Retinal pigment epithelial cell (primary cell): Measurements from ENCODE around the gene RELL1.

Experiments
- DNase-seq: peaks from one replicate; pipeline ENCODE4 v3.0.0-alpha.2; 2010; ENCODE audit warnings: low read depth
- H3K4me3 ChIP-seq: 2 replicates; pipeline ENCODE4 v1.5.1; 2011; ENCODE audit warnings: mild to moderate bottlenecking, low read length, control low read depth, moderate library complexity
- CTCF ChIP-seq: conservative IDR thresholded peaks from 2 replicates; pipeline ENCODE4 v1.5.1; 2011; ENCODE audit warnings: low read depth, low read length, control low read depth, inconsistent platforms

RELL1 gene

GRCh38 chr4:37612811-37613210 is 73.4 kb downstream of the RELL1 start:
- no peak overlapping the region for H3K4me3 ChIP-seq
- no peak for TF ChIP-seq CTCF
- DNase-seq: no peak

DNA sequence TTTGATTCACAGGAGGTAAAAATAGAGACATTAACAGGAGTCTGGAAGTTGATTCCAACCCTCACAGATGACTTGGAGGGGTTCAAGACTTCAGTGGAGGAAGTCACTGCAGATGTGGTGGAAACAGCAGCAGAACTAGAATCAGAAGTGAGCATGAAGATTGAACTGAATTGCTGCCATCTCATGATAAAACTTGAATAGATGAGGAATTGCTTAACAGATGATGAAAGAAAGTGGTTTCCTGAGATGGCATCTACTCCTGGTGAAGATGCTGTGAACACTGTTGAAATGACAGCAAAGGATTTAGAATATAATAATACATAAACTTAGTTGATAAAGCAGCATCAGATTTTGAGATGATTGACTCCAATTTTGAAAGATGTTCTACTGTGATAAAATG is 76.5 kb downstream of the RELL1 start:
- no peak for DNase-seq
- TF ChIP-seq CTCF: no peak

GRCh38 chr4:37607018-37607417 is 79.2 kb downstream of the RELL1 start:
- H3K4me3 ChIP-seq: no peak overlapping the region
- no peak for DNase-seq
- no peak for TF ChIP-seq CTCF

More for the DNA sequence above, 76.5 kb downstream of the RELL1 start:
- no peak overlapping the region for H3K4me3 ChIP-seq

DNA sequence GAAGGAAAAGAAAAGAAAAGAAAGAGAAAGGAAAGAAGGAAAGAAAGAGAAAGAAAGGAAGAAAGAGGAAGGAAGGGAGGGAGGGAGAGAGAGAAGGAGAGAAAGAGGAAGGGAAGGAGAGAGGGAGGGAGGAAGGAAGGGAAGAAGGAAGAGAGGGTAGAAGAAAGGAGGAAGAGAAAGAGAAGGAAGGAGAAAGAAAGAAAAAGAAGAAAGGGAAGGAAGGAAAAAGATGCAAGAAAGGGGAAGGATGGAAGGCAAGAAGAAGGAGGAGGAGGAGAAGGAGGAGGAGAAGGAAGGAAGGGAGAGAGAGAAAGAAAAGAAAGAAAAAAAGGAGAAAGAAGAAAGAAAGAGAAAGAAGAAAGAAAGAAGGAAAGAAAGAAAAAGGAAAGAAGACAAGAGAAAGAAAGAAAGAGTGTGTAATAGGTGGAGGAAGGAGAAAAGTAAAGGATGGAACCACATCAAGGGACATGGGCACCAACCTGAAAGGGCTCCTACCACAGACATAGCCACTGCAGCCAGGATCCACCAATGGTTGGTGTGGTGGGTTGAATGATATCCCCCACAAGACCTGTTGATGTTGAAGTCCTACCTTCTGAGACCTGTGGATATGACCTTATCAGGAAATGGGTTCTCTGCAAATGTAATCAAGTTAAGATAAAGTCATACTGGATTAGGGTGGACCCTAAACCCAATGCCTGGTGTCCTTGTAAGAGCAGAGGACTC is 80.2 kb downstream of the RELL1 start:
- no peak overlapping the region for H3K4me3 ChIP-seq
- DNase-seq: no peak
- TF ChIP-seq CTCF: no peak

DNA sequence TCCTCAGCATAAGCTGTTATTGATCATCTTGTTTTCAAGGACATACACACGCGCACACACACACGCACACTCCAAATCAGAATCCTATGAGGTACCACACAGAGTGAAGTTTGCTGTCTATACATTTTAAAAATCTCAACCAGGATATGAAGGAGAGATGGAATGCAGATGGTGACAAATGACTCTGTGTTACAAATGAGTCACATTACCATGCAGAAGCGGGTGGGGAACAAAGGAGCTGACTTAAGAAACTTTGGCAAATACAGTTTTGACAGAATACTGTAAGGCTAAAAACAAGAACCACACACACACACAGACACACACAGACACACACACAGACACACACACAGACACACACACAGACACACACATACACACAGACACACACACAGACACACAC is 81.7 kb downstream of the RELL1 start:
- no peak for DNase-seq
- no peak for TF ChIP-seq CTCF
- H3K4me3 ChIP-seq: no peak overlapping the region

DNA sequence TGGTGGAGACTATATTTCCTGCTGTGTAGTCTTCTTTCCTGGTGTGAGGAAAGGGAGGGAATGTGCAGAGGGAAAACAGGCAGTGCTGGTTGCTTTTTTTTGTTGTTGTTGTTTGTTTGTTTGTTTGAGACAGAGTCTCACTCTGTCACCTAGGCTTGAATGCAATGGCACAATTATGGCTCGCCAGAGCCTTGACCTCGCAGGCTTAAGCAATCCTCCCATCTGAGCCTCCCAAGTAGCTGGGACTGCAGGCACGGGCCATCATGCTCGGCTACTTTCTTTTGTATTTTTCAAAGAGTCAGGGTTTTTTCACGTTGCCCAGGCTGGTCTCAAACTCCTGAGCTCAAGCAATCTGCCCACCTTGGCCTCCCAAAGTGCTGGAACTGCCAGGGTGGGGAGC is 82.5 kb downstream of the RELL1 start:
- H3K4me3 ChIP-seq: no peak overlapping the region
- DNase-seq: no peak
- no peak for TF ChIP-seq CTCF

DNA sequence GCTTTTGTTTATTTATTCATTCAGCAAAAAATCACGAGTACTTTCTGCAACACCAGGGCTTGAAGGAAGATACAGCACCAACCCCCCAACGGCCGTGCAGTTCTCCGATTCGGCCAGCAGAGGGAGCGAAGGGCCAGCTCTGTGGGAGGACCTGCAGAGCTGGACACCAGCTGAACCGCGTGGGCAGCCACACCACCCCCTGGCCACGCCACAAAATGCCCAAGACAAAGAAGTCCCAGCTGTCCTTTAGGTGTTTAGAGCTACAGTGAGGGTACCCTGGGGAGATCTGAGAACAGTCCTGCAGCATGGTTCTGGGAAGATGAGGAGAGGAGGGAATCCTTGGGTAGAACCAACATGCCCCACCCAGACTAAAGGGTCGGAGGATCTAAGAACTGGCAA is 83.1 kb downstream of the RELL1 start:
- H3K4me3 ChIP-seq: no peak overlapping the region
- no peak for DNase-seq

More for the DNA sequence above, 83.1 kb downstream of the RELL1 start:
- TF ChIP-seq CTCF: peak; percentile 98
